Bone marrow (tissue), 2 donors: ENCODE data around the gene SRP54.
"Not testable (repeated sequence)": the region's sequence is repeated elsewhere in the genome, so short reads cannot be mapped to it uniquely, and the experiment has no call there.

Experiments used
- DNase-seq, 2 donors: peaks; one replicate each; lab custom pipeline; 2025; lab: John Stamatoyannopoulos, UW

The SRP54 gene

DNA sequence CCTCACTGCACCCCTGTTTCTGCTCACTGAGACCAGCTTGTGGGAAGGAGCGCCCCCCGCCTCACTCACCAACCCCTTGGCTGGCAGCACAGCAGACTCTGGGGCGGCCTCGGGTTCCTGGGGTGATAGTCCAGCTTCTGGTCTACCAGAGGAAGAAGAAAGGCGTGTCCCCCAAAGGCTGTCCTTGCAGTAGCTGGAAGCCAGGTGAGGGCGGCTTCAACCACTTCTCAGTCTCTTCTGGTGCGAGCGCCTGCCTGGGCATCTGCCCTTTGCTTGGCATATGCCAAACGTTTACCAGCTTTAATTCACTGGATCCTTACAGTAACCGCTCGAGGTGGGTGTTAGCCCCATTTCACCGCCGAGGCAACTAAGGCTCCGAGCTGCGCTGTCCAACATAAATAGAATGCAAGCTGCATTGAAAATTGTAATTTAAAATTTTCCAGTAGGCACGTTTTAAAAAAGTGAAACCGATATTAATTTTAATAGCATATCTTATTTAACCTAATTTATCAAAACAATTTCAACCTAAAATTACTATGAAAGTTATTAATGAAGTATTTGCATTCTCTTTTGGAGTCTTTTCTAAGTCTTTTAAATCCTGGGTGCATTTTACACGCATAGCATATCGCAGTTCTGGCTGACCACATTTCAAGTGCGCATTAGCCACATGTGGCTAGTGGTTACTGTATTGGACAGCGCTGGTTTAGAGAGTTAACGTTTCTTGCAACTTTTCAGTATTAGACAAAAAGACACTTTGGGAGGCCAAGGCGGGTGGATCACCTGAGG is 64.2 kb downstream of the SRP54 start:
- DNase-seq, result peak in 1 of 2 donors; percentile 25

DNA sequence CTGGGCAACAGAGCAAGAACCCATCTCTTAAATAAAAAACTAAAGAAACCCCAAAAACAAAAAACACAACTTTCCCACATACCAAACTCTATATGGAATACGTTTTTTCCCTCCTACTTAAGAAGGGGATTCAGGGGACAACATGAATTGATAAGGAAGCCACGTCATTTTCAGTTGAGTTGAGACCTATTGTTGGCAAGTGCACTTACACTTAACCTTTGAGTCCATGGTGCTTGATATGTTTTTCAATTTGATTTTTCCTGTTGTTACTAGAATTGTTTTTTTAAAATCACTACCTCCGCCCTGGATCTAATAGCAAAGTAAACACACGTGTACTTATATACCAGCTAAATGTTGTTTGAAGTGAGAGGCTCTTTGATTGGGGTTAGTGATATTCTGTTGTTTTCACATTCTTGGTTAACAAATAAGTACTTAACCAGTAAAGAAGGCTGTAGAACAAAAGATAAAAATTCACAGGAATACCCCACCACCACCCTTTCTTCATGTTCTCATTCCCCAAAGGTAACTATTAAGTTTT is 65.3 kb downstream of the SRP54 start:
- DNase-seq, result no peak

DNA sequence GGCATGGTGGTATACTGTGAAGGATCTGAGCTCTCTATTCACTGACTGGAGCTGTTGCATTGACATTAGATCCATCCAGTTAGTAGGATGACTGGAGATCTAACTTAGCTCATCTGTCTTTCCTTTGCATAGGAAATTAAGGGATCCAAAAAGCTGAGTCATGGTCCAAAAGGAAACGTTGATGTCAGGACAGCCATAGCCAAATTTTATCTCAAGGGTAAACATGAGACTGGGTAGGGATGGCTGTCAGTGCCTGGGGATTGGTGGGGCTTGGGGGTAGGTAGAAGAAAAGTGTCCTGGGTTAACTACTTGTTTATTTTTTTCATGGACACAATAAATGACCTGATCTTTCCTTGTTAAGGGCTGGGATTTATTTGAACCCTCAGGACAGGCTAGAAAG is 67.9 kb downstream of the SRP54 start:
- no peak for DNase-seq

DNA sequence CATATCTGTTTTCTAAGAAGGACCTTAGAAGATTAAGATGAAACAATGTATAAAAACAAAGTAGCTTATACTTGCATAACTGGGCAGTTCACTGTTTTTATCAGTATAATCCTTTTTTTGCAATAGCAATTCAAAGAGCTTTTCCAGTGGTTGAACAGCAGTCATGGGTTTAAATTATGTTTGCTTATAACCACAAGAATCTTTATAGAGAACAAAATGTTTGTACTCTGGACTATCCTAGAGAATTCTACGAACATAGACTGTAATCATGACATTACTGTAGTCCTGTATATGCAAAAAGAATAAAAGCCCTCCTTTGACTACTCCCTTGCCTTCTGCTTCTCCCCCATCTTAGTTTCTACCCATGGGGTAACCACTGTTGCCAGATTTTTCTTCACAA is 69.0 kb downstream of the SRP54 start:
- no peak for DNase-seq

DNA sequence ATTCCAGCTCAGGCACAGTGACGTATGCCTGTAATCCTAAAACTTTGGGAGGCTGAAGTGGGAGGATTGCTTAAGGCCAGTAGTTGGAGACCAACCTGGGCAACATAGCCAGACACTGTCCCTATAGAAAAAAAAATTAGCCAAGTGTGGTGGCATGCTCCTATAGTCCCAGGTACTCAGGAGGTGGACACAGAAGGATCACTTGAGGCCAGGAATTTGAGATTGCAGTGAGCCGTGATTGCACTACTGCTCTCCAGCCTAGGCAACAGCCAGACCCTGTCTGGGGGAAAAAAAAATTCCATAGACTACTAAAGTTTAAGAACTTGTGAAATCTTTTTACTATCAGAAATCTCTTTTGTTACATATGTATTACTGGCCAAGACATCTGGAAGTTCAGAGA is 69.8 kb downstream of the SRP54 start:
- no peak for DNase-seq

DNA sequence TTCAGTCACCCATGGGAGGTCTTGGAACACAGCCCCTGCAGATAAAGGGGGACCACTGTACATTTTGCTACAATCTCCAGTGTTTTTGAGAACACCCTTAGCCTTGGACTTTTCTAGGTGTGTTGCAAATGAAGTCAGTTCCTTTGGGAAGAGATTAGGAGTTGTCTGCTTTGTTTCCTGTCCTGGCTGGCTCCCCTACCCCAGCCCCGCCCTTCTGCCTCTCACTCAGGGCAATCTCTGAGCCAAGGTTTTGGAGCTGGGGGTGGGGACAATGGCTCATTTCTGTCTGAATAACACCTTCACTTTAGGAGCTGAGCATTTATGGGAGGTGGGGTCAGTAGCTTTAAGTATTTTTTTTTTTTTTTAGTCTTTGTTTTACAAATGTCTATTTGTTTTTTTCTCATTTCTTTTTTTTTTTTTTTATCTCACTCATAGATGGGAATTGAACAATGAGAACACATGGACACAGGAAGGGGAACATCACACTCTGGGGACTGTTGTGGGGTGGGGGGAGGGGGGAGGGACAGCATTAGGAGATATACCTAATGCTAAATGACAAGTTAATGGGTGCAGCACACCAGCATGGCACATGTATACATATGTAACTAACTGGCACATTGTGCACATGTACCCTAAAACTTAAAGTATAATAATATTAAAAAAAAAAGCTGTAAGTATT is 78.5 kb downstream of the SRP54 start:
- DNase-seq, result not testable (repeated sequence)

DNA sequence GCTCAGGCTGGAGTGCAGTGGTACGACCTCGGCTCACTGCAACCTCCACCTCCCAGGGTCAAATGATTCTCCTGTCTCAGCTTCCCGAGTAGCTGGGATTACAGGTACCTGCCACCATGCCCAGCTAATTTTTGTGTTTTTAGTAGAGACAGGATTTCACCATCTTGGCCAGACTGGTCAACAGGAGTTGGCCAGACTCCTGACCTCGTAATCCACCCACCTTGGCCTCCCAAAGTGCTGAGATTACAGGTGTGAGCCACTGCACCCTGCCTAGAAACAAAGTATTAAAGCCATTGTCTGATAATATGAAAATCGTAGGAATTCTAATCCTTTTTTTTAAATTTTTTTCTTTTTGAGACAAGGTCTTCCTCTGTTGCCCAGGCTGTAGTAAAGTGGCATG is 82.9 kb downstream of the SRP54 start:
- not testable (repeated sequence) for DNase-seq

DNA sequence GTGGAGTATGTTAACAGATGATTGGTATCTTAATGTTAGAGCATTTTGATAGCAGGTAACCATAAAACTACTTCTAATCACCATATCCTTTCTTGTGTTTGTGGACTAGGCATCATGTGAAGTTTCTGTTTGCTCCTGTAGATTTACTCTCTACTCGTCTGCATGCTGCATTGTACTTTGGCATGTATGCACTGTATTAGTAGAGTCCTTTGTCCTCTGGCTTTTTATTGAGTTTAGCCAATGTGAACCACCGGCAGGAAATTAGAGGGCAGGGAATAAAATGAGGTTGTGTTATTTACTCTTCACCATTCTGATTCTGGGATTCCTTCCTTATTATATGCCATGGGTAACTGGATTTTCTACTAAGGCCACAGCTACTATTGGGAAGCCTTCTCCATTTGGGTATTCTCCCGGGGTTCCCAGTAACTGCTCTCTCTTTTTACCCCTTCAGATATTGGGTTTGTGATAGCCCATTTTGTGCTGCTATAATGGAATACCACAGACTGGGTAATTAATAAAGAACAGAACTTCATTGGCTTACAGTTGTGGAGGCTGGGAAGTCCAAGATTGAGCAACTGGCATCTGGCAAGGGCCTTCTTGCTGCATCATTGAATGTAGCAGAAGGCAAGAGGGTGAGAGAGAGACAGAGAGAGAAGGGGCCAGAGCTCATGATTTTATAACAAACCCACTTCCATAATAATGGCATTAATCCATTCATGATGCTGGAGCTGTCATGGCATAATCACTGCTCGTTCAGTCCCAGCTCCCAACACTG is 85.6 kb downstream of the SRP54 start:
- no peak for DNase-seq

DNA sequence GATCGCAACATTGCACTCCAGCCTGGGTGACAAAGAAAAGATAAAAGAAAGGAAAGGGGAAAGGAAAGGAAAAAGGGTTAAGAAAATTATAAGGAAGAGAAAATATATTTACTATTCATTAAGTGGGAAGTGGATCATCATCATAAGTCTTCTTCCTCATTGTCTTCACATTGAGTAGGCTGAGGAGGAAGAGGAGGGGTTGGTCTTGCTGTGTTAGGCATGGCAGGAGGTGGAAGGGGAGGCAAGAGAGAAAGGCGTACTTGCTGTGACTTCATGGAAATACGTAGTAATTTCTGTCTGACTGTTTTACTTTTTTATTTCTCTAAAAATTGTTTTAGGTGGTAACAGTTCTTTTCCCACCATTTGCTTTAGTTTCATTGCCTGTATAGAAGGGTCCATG is 89.4 kb downstream of the SRP54 start:
- DNase-seq, result no peak

DNA sequence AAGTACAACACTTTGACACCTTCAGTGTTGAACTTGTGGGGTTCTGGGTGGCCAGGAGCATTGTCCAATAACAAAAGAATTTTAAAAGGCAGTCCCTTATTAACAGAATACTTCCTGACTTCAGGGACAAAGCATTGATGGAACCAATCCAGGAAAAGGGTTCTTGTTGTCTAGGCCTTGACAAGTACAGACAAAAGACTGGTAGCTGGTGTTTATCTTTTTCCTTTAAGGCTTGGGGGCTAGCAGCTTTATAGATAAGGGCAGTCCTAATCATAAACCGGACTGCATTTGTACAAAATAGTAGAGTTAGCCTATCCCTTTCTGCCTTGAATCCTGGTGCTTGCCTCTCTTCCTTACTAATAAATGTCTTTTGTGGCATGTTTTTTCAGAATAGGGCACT is 90.7 kb downstream of the SRP54 start:
- no peak for DNase-seq

DNA sequence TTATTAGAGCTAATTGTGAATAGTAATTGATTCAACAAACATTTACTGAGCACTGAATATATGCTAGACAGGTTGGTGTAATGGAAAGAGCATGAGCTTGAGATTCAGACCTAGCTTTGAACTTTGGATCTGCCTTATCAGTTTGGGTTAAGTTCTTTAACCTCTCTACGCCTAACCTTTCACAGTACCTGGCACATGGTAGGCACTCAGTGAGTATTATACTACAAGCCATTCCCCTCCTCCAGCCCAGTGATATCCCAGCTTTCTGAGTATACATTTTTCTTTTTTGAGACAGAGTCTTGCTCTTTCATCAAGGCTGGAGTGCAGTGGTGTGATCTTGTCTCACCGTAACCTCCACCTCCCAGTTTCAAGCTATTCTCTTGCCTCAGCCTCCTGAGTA is 95.3 kb downstream of the SRP54 start:
- no peak for DNase-seq
